Activated naive CD4-positive, alpha-beta T cell treated with anti-CD3 and anti-CD28 coated beads, Interleukin-2, amount 50 U/mL, for 72 hours (primary cell): ENCODE results near the gene ITGB5. TPM values are rescaled to one million over a fixed set of nuclear protein-coding genes. Genes with fewer than 3 reads are reported as not detected.

Experiments
- ATAC-seq, 2 donors: fragments of 150-1000 bp; cut with Tn5 transposase; 2 replicates each; pipeline ENCODE4 v1.10.0; 2021; ENCODE audit warnings: mild to moderate bottlenecking in 2 of 2, moderate library complexity in 2 of 2
- DNase-seq, 2 donors: peaks; one replicate each; pipeline ENCODE4 v3.0.0; 2021 to 2022; ENCODE audit warnings: low spot score in 2 of 2
- H3K27ac Mint-ChIP-seq, 2 donors: one replicate each; pipeline ENCODE4 v1.8.0; 2022; ENCODE audit warnings: mild to moderate bottlenecking in 2 of 2, mixed read lengths in 2 of 2
- H3K36me3 Mint-ChIP-seq, 2 donors: one replicate each; pipeline ENCODE4 v1.8.0; 2022; ENCODE audit warnings: mixed read lengths in 2 of 2
- H3K9me3 Mint-ChIP-seq, 2 donors: one replicate each; pipeline ENCODE4 v1.8.0; 2022; ENCODE audit warnings: mixed read lengths in 2 of 2
- total RNA-seq, 2 donors: library from RNA; stranded (reverse); gene quantifications; one replicate each; pipeline ENCODE4 v1.2.3, GENCODE V29; 2022

ITGB5 gene
- total RNA-seq, 2 donors from 2014 or later = 0.37 to 1.5 TPM

GRCh38 chr3:124745756-124746155 is 141.4 kb downstream of the ITGB5 start:
- peak overlapping the region; percentile 15 to 40 for H3K27ac Mint-ChIP-seq
- H3K36me3 Mint-ChIP-seq = peaks cover 0 to 5% of the 10 kb centered on the region in 2 donors
- ATAC-seq (no peak), DNase-seq (no peak)
- no peaks in the 10 kb centered on the region for H3K9me3 Mint-ChIP-seq

- no peak for ATAC-seq
- no peaks in the 10 kb centered on the region for H3K9me3 Mint-ChIP-seq
- peak overlapping the region in 1 of 2 donors; percentile 37 for H3K27ac Mint-ChIP-seq
- DNase-seq = no peak
- H3K36me3 Mint-ChIP-seq = peaks cover 11 to 18% of the 10 kb centered on the region in 2 donors
Observed at GRCh38 chr3:124741027-124741426, 146.1 kb downstream of the ITGB5 start.

GRCh38 chr3:124731760-124732159 is 155.4 kb downstream of the ITGB5 start:
- ATAC-seq (no peak), DNase-seq (no peak)
- Mint-ChIP-seq H3K9me3 (no peaks in the 10 kb centered on the region), H3K36me3 (peaks cover 14 to 30% of the 10 kb centered on the region in 2 donors), H3K27ac (no peak overlapping the region)

GRCh38 chr3:124730941-124731297 is 156.2 kb downstream of the ITGB5 start:
- Mint-ChIP-seq H3K27ac (peak overlapping the region; percentile 98 to 100), H3K9me3 (no peaks in the 10 kb centered on the region), H3K36me3 (peaks cover 14 to 30% of the 10 kb centered on the region in 2 donors)
- ATAC-seq (no peak), DNase-seq (no peak)

- DNase-seq = peak; percentile 92
- peak within 1 kb of the TSS; percentile 98 to 100 for H3K27ac Mint-ChIP-seq
- no peaks in the 10 kb centered on the region for H3K9me3 Mint-ChIP-seq
- peaks cover 14 to 26% of the 10 kb centered on the region in 2 donors for H3K36me3 Mint-ChIP-seq
- peak; percentile 98 for ATAC-seq
Observed at GRCh38 chr3:124730129-124730940, 156.8 kb downstream of the ITGB5 start, which contains the start of gene UMPS. UMPS (plus strand) TSS chr3:124730452; CDS start chr3:124730472, 20 bp downstream.

GRCh38 chr3:124722589-124722988 is 164.6 kb downstream of the ITGB5 start:
- H3K27ac Mint-ChIP-seq = no peak overlapping the region
- DNase-seq (no peak), ATAC-seq (no peak)
- H3K9me3 Mint-ChIP-seq = no peaks in the 10 kb centered on the region
- no peaks in the 10 kb centered on the region for H3K36me3 Mint-ChIP-seq

GRCh38 chr3:124714223-124714853 is 172.8 kb downstream of the ITGB5 start:
- ATAC-seq = no peak
- H3K27ac Mint-ChIP-seq = no peak overlapping the region
- no peaks in the 10 kb centered on the region for H3K36me3 Mint-ChIP-seq
- DNase-seq = no peak
- no peaks in the 10 kb centered on the region for H3K9me3 Mint-ChIP-seq

Other genes starting within 250 kb of the ITGB5 start
- 10 to 100 TPM; 32.2 to 45.6 TPM for gene UMPS, start 156.9 kb downstream of the ITGB5 start, total RNA-seq
- gene MUC13, start 47.4 kb upstream of the ITGB5 start, total RNA-seq = not detected
- gene HEG1, start 168.6 kb upstream of the ITGB5 start, total RNA-seq = 10 to 100 TPM in 1 of 2 donors, 1 to 10 TPM in 1; 9.8 to 13.9 TPM